ENCODE results near the gene MVB12B. TPM values are rescaled to one million over a fixed set of nuclear protein-coding genes. Genes with fewer than 3 reads are reported as not detected.
A peak's percentile ranks its signal among the peaks of the same experiment; 100 is the strongest.

Gene MVB12B
- total and polyA plus RNA-seq, 2 donors = 12.2 to 13.5 TPM

DNA sequence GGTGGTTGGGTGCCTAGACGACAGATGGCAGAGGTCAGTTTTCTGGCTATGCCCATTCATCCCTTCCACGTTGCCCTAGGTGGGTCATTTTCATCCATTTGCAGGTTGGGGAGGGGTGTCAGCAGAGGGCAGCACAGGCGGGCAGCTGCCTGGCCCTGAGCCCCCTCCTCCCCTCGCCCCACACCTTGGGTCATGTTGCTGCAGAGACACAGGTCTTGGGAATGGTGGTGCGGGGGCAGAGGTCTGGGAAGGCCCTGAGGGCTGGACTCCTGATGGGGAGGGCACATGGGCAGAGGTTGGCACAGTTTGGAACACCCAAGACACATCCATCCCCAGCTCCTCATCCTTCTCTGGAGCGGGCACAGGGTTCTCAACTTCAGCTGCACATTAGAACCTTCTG lies 183.9 kb downstream of the MVB12B start:
- H3K4me3 ChIP-seq (ENCODE audit: low read depth, low read length) = no peak overlapping the region
- H3K36me3 ChIP-seq (ENCODE audit: insufficient read depth) = no peaks in the 10 kb centered on the region
- H3K4me1 ChIP-seq (ENCODE audit: insufficient read depth) = no peaks in the 10 kb centered on the region
- DNase-seq (ENCODE audit: extremely low spot score) = no peak
- 67% methylated on average over 6 of the region's 6 CpGs for WGBS
- no peak overlapping the region for H3K27ac ChIP-seq (ENCODE audit: low read depth)

- H3K36me3 ChIP-seq (ENCODE audit: insufficient read depth) = no peaks in the 10 kb centered on the region
- no peak for DNase-seq (ENCODE audit: extremely low spot score)
- no peak overlapping the region for H3K4me3 ChIP-seq (ENCODE audit: low read depth, low read length)
- no peak overlapping the region for H3K27ac ChIP-seq (ENCODE audit: low read depth)
- no peaks in the 10 kb centered on the region for H3K4me1 ChIP-seq (ENCODE audit: insufficient read depth)
These were observed 184.8 kb downstream of the MVB12B start for GRCh38 chr9:126511411-126511810.

- Histone ChIP-seq H3K4me1 (ENCODE audit: insufficient read depth) (peaks cover 2% of the 10 kb centered on the region), H3K36me3 (ENCODE audit: insufficient read depth) (no peaks in the 10 kb centered on the region), H3K27ac (ENCODE audit: low read depth) (no peak overlapping the region), H3K4me3 (ENCODE audit: low read depth, low read length) (no peak overlapping the region)
- no peak for DNase-seq (ENCODE audit: extremely low spot score)
- 47% methylated on average over 13 of the region's 13 CpGs for WGBS
These were observed 186.8 kb downstream of the MVB12B start for GRCh38 chr9:126513159-126514036.

DNA sequence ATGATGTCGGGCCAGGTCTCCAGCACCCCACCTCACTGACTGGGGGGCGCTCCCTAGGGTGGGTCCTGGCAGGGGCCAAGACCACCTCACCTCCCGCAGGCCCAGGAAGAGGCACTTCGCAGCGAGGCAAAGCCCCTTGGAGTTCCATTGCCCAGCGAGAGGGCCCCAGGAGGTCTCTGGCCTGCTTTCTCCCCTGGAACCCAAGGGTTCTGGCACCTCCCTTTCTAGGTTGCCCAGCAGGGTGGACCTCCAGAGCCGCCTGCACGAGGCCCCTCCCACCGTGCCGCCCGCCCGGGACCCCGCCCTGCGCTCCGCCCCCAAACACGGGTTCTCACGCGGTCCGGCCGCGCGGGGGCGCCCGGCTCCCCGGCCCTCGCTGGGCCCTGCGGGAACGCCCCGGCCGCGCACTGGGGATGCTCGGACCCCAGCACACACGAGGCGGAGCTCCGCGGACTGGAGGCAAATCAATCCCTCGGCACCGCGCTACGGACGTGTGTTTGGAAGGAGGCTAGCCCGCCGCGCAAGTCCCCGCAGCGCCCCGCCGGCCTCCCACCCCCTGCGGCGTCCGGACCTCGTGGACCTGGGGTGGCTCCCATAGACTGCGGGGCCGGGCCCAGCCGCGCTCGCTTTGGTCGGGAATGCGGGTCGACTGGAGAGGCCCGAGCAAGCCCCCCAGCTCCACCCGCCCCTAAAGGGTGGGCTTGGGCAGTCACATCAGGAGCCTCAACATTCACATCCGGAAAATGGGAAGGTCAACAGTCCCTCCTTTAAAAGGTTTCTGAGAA lies 187.6 kb downstream of the MVB12B start:
- WGBS = 8% methylated on average over 63 of the region's 63 CpGs
- Histone ChIP-seq H3K4me3 (ENCODE audit: low read depth, low read length) (no peak overlapping the region), H3K4me1 (ENCODE audit: insufficient read depth) (peaks cover 2% of the 10 kb centered on the region), H3K27ac (ENCODE audit: low read depth) (no peak overlapping the region), H3K36me3 (ENCODE audit: insufficient read depth) (no peaks in the 10 kb centered on the region)
- DNase-seq (ENCODE audit: extremely low spot score) = no peak

- Histone ChIP-seq H3K36me3 (ENCODE audit: insufficient read depth) (no peaks in the 10 kb centered on the region), H3K4me1 (ENCODE audit: insufficient read depth) (peaks cover 2% of the 10 kb centered on the region), H3K4me3 (ENCODE audit: low read depth, low read length) (no peak overlapping the region), H3K27ac (ENCODE audit: low read depth) (no peak overlapping the region)
- no peak for DNase-seq (ENCODE audit: extremely low spot score)
- 71% methylated on average over 27 of the region's 27 CpGs for WGBS
These were observed 188.6 kb downstream of the MVB12B start for GRCh38 chr9:126515001-126515872.

- H3K36me3 ChIP-seq (ENCODE audit: insufficient read depth) = no peaks in the 10 kb centered on the region
- H3K4me1 ChIP-seq (ENCODE audit: insufficient read depth) = peaks cover 2% of the 10 kb centered on the region
- no peak overlapping the region for H3K4me3 ChIP-seq (ENCODE audit: low read depth, low read length)
- no peak for DNase-seq (ENCODE audit: extremely low spot score)
- H3K27ac ChIP-seq (ENCODE audit: low read depth) = no peak overlapping the region
- 64% methylated on average over 14 of the region's 14 CpGs for WGBS
These were observed 189.4 kb downstream of the MVB12B start for GRCh38 chr9:126515873-126516505.

- no peak for DNase-seq (ENCODE audit: extremely low spot score)
- Histone ChIP-seq H3K36me3 (ENCODE audit: insufficient read depth) (no peaks in the 10 kb centered on the region), H3K4me3 (ENCODE audit: low read depth, low read length) (no peak overlapping the region), H3K27ac (ENCODE audit: low read depth) (no peak overlapping the region), H3K4me1 (ENCODE audit: insufficient read depth) (peaks cover 2% of the 10 kb centered on the region)
- WGBS = 65% methylated on average over 8 of the region's 8 CpGs
These were observed 189.9 kb downstream of the MVB12B start for GRCh38 chr9:126516561-126516935.

DNA sequence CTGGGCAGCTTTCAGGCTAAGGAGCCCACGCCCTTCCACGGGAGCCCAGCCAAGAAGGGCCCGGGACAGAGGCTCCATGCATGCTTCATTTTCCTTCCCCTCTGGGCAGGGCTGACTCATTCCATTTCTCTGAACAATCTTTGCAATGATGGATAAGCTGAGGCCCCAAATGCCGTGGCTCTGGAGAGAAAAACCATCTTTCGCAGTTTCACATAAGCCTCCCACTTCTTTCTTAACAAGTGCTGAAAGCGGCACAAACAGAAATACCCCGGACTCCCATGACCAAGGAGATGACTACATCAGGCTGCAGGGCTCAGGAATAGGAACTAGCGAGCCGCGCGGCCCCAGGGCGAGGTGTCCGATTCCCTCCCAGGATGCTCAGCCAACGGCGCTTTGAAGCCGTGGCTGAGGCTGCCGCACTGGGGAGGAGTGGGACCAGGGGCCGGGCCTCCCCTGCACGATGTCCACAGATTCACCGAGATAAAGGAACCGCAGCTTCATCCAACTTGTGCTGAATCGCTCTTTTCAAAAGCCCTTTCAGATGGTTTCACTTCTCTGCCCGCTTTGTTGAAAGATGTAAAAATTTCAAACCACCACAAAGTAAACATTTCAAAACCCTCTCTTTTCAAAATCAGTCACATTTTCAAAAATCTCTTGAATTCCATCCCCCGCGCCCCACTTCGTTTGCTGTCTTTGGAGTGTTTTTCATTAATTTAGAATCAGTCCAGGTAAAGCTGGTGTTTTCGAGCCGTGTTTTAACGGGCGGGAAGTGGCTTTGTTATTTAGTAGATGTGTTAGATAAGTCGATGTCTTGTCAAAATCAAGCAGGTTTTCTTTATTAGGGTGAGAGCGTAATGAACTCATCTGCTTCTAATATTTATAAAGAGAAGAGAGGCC lies 190.6 kb downstream of the MVB12B start:
- DNase-seq (ENCODE audit: extremely low spot score) = no peak
- 4% methylated on average over 32 of the region's 32 CpGs for WGBS
- Histone ChIP-seq H3K27ac (ENCODE audit: low read depth) (no peak overlapping the region), H3K4me1 (ENCODE audit: insufficient read depth) (peaks cover 2% of the 10 kb centered on the region), H3K36me3 (ENCODE audit: insufficient read depth) (no peaks in the 10 kb centered on the region), H3K4me3 (ENCODE audit: low read depth, low read length) (peak overlapping the region; percentile 19)

GRCh38 chr9:126517833-126518356 lies 191.3 kb downstream of the MVB12B start:
- WGBS = 15% methylated on average over 9 of the region's 9 CpGs
- no peak overlapping the region for H3K4me3 ChIP-seq (ENCODE audit: low read depth, low read length)
- H3K4me1 ChIP-seq (ENCODE audit: insufficient read depth) = peaks cover 2% of the 10 kb centered on the region
- H3K27ac ChIP-seq (ENCODE audit: low read depth) = no peak overlapping the region
- no peaks in the 10 kb centered on the region for H3K36me3 ChIP-seq (ENCODE audit: insufficient read depth)
- no peak for DNase-seq (ENCODE audit: extremely low spot score)

GRCh38 chr9:126518763-126519162 lies 192.1 kb downstream of the MVB12B start:
- DNase-seq (ENCODE audit: extremely low spot score) = no peak
- peaks cover 2% of the 10 kb centered on the region for H3K4me1 ChIP-seq (ENCODE audit: insufficient read depth)
- no peak overlapping the region for H3K4me3 ChIP-seq (ENCODE audit: low read depth, low read length)
- H3K36me3 ChIP-seq (ENCODE audit: insufficient read depth) = no peaks in the 10 kb centered on the region
- H3K27ac ChIP-seq (ENCODE audit: low read depth) = no peak overlapping the region
- 78% methylated on average over 7 of the region's 7 CpGs for WGBS

DNA sequence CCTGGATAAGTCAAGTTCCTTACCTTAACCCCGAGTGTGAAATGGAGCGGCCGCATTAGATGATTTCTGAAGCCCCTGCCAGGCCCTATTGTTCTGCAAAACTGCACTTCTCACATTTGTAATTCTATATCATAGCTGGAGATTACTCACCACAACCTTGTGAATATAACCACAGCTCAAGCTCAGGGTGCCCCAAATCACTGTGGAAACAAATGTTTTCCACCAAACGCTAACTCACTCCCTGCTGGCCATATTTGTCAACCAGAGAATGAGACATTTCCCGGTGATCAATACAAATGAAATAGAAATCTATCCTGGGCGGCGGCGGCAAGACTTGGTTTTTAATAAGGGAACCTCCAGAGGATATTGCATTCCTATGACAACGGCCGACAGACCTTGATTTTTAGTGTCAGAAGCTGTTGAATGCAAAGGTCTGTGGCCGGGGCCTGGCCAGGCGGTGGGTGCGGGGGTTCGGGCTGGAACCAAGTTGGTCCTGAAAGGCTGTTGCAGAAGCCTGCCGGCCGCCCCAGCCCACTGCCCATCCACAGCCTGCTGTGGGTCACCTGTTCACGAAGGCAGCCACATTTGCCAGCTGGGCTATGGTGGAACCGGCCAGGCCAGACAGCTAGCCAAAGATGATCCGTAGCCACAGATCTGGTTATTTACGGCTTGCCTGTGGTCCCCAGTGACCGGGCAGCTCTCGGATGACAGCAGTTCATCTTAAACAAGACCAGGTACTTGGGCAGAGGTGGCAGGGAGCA lies 193.2 kb downstream of the MVB12B start:
- Histone ChIP-seq H3K4me1 (ENCODE audit: insufficient read depth) (peaks cover 2% of the 10 kb centered on the region), H3K36me3 (ENCODE audit: insufficient read depth) (no peaks in the 10 kb centered on the region), H3K27ac (ENCODE audit: low read depth) (no peak overlapping the region), H3K4me3 (ENCODE audit: low read depth, low read length) (no peak overlapping the region)
- WGBS = 75% methylated on average over 22 of the region's 22 CpGs
- no peak for DNase-seq (ENCODE audit: extremely low spot score)

DNA sequence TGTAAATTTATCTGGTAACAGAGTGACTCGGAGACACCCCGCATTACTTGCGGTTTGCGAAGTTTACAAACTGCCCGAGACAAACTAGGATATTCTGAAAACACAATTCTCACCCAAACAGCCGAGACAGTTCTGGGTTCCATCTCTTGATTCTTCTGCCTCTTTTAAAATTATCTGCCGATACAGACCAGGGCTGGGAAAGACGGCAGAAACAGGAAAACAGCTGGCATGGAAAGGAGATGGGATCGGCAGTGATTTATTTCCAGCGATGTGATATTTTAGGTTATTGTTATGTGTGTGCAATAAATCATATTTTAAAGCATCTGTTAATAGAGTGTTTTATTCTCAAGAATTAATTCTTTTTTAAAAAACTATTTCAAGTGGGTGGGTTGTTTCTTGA lies 193.8 kb downstream of the MVB12B start:
- Histone ChIP-seq H3K27ac (ENCODE audit: low read depth) (no peak overlapping the region), H3K4me1 (ENCODE audit: insufficient read depth) (peaks cover 2% of the 10 kb centered on the region), H3K36me3 (ENCODE audit: insufficient read depth) (no peaks in the 10 kb centered on the region), H3K4me3 (ENCODE audit: low read depth, low read length) (no peak overlapping the region)
- 62% methylated on average over 10 of the region's 10 CpGs for WGBS
- no peak for DNase-seq (ENCODE audit: extremely low spot score)

Data from urinary bladder (tissue), 4 donors.